ENCODE results near the gene GAL3ST2. TPM values are rescaled to one million over a fixed set of nuclear protein-coding genes. Genes with fewer than 3 reads are reported as not detected.

GAL3ST2 gene
- polyA plus RNA-seq, 1 of the 3 experiments (the other 2 are of a cell fraction): 0.15 TPM

- Histone ChIP-seq H3K9me2 (no peaks in the 10 kb centered on the region), H3K9ac (no peak overlapping the region), H3K4me2 (no peak overlapping the region), H3K4me3 (ENCODE audit: low read depth in 2 of 2, low read length in 1 of 2) (no peak overlapping the region), H3K27me3 (ENCODE audit: insufficient read depth) (no peaks in the 10 kb centered on the region), H2AFZ (ENCODE audit: low read depth) (no peak overlapping the region), H3K9me3 (no peaks in the 10 kb centered on the region), H3K4me1 (ENCODE audit: control insufficient read depth in 1 of 2, insufficient read depth in 2 of 2, low read depth in 1 of 2, low read length in 1 of 2) (peaks cover 2 to 41% of the 10 kb centered on the region in 2 experiments), H3K27ac (ENCODE audit: low read depth in 2 of 2, low read length in 1 of 2) (peak overlapping the region in 1 of 2 experiments; percentile 97; a peak in 2 of 4 replicates), H3F3A (replicated peaks; ENCODE audit: insufficient read depth) (no peaks in the 10 kb centered on the region), H4K20me1 (ENCODE audit: insufficient read depth) (no peaks in the 10 kb centered on the region), H3K79me2 (ENCODE audit: insufficient read depth) (no peaks in the 10 kb centered on the region), H3K36me3 (replicated peaks in 1 of 2; ENCODE audit: control insufficient read depth in 1 of 2, insufficient read depth in 2 of 2, low read length in 1 of 2) (no peaks in the 10 kb centered on the region)
- ChIA-PET CTCF (interaction anchor here (1.6 kb wide), 2 partner anchors 27 to 107 kb away, joined by 3 to 4 read pairs; no protein-coding TSS in a partner anchor), POLR2A (no interaction called here)
- 74% methylated on average over 13 of the region's 29 CpGs for WGBS (ENCODE audit: low lambda C conversion rate)
- DNase-seq: peak; percentile 32
- TF ChIP-seq SMC3 (IDR thresholded peaks at IDR 0.05; ENCODE audit: low read depth, low read length) (no peak), FOSL2 (IDR thresholded peaks at IDR 0.05; ENCODE audit: borderline replicate concordance, low read depth) (no peak), RAD21 (IDR thresholded peaks at IDR 0.05; ENCODE audit: low read length) (no peak), TAF1 (IDR thresholded peaks at IDR 0.05; ENCODE audit: borderline replicate concordance, low read depth, low read length) (no peak), TCF12 (IDR thresholded peaks at IDR 0.05) (no peak), USF2 (IDR thresholded peaks at IDR 0.05; ENCODE audit: borderline replicate concordance, low read depth, low read length) (no peak), MEF2A (IDR thresholded peaks at IDR 0.05; ENCODE audit: borderline replicate concordance, low read depth) (no peak), GABPA (IDR thresholded peaks at IDR 0.05; ENCODE audit: low read depth) (no peak), SIN3A (IDR thresholded peaks at IDR 0.05; ENCODE audit: borderline replicate concordance, low read depth, low read length) (no peak), MXI1 (IDR thresholded peaks at IDR 0.05; ENCODE audit: low read depth, low read length) (no peak), IRF3 (IDR thresholded peaks at IDR 0.05; ENCODE audit: low read depth, low read length) (no peak), NRF1 (IDR thresholded peaks at IDR 0.05; ENCODE audit: low read depth, low read length) (no peak), TEAD4 (IDR thresholded peaks at IDR 0.05; ENCODE audit: borderline replicate concordance, insufficient read depth) (no peak), RCOR1 (IDR thresholded peaks at IDR 0.05; ENCODE audit: low read length) (no peak), CTCF (IDR thresholded peaks at IDR 0.05) (no peak), NFIC (IDR thresholded peaks at IDR 0.05; ENCODE audit: borderline replicate concordance) (no peak), EP300 (IDR thresholded peaks at IDR 0.05; ENCODE audit: borderline replicate concordance in 1 of 2, low read depth in 1 of 2, low read length in 1 of 2) (no peak), POLR2AphosphoS5 (IDR thresholded peaks at IDR 0.05; ENCODE audit: low read depth, low read length) (no peak)
- TF ChIP-seq, protein P1, sequence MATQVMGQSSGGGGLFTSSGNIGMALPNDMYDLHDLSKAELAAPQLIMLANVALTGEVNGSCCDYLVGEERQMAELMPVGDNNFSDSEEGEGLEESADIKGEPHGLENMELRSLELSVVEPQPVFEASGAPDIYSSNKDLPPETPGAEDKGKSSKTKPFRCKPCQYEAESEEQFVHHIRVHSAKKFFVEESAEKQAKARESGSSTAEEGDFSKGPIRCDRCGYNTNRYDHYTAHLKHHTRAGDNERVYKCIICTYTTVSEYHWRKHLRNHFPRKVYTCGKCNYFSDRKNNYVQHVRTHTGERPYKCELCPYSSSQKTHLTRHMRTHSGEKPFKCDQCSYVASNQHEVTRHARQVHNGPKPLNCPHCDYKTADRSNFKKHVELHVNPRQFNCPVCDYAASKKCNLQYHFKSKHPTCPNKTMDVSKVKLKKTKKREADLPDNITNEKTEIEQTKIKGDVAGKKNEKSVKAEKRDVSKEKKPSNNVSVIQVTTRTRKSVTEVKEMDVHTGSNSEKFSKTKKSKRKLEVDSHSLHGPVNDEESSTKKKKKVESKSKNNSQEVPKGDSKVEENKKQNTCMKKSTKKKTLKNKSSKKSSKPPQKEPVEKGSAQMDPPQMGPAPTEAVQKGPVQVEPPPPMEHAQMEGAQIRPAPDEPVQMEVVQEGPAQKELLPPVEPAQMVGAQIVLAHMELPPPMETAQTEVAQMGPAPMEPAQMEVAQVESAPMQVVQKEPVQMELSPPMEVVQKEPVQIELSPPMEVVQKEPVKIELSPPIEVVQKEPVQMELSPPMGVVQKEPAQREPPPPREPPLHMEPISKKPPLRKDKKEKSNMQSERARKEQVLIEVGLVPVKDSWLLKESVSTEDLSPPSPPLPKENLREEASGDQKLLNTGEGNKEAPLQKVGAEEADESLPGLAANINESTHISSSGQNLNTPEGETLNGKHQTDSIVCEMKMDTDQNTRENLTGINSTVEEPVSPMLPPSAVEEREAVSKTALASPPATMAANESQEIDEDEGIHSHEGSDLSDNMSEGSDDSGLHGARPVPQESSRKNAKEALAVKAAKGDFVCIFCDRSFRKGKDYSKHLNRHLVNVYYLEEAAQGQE (IDR thresholded peaks at IDR 0.05; ENCODE audit: low read depth, low read length): no peak
- TF ChIP-seq, protein P2, sequence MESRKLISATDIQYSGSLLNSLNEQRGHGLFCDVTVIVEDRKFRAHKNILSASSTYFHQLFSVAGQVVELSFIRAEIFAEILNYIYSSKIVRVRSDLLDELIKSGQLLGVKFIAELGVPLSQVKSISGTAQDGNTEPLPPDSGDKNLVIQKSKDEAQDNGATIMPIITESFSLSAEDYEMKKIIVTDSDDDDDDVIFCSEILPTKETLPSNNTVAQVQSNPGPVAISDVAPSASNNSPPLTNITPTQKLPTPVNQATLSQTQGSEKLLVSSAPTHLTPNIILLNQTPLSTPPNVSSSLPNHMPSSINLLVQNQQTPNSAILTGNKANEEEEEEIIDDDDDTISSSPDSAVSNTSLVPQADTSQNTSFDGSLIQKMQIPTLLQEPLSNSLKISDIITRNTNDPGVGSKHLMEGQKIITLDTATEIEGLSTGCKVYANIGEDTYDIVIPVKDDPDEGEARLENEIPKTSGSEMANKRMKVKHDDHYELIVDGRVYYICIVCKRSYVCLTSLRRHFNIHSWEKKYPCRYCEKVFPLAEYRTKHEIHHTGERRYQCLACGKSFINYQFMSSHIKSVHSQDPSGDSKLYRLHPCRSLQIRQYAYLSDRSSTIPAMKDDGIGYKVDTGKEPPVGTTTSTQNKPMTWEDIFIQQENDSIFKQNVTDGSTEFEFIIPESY (IDR thresholded peaks at IDR 0.05; ENCODE audit: borderline replicate concordance, low read depth): no peak
Measured at GRCh38 chr2:241809383-241810306, 33.0 kb downstream of the GAL3ST2 start.
